ENCODE measurements around the gene TGFBR3. TPM values are rescaled to one million over a fixed set of nuclear protein-coding genes. Genes with fewer than 3 reads are reported as not detected.

The TGFBR3 gene
- total RNA-seq, 1 experiment from 2014 or later: 4.2 TPM

GRCh38 chr1:91827459-91828321 is 58.3 kb downstream of the TGFBR3 start:
- Mint-ChIP-seq H3K27ac (no peak overlapping the region), H3K9me3 (no peaks in the 10 kb centered on the region), H3K4me3 (no peak overlapping the region), H3K4me1 (0 out of 2 replicates have a peak, but pooled peaks cover 4% of the 10 kb centered on the region), H3K36me3 (no peaks in the 10 kb centered on the region), H3K27me3 (ENCODE audit: low read depth) (no peaks in the 10 kb centered on the region)
- ChIA-PET CTCF (no interaction called here), POLR2A (no interaction called here)
- ATAC-seq (no peak), DNase-seq (ENCODE audit: low spot score) (no peak)
- TF ChIP-seq SOX15 (CRISPR knock-in tag; IDR thresholded peaks at IDR 0.05): no peak
- TF ChIP-seq PRRX2 (CRISPR knock-in tag; IDR thresholded peaks at IDR 0.05): no peak
- no peak for TF ChIP-seq EMX1 (CRISPR knock-in tag; IDR thresholded peaks at IDR 0.05)
- TF ChIP-seq NR3C1 (CRISPR knock-in tag; conservative IDR thresholded peaks at IDR 0.05; ENCODE audit: low read depth): no peak
- no peak for TF ChIP-seq ATF3 (CRISPR knock-in tag; conservative IDR thresholded peaks at IDR 0.05)
- TF ChIP-seq NFYB (CRISPR knock-in tag; conservative IDR thresholded peaks at IDR 0.05; ENCODE audit: low read depth): no peak

- no peak for ATAC-seq
- H3K27me3 Mint-ChIP-seq (ENCODE audit: low read depth): no peaks in the 10 kb centered on the region
- ChIA-PET CTCF (no interaction called here), POLR2A (no interaction called here)
- TF ChIP-seq, protein P1, sequence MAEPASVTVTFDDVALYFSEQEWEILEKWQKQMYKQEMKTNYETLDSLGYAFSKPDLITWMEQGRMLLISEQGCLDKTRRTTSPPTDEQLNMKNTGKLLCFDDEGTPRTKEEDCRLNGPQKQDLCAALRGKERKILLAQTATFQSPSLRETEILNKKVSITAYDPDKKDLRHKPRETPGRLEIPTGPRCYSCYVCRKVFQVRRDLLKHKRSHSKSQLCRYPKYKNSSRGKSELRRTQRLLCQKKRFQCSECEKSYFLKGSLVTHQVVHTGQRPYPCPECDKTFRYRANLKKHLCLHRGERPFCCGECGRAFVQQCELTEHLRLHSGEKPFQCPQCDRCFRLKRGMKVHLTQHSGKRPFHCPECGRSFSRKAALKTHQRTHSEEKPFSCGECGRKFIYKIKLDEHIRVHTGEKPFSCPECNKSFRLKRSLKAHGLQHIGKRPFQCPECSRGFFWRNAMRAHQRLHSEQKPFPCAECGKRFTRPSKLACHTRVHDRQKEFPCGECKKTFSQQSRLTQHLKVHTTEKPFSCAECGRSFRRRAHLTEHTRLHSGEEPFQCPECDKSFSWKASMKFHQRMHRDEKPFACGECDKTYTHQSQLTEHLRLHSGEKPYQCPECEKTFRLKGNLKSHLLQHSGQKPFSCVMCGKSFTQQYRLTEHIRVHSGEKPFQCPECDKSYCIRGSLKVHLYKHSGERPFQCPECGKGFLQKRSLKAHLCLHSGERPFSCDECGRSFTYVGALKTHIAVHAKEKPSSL (CRISPR knock-in tag; conservative IDR thresholded peaks at IDR 0.05): no peak
- no peak for TF ChIP-seq TP53 (CRISPR knock-in tag; IDR thresholded peaks at IDR 0.05)
- TF ChIP-seq, protein P2, sequence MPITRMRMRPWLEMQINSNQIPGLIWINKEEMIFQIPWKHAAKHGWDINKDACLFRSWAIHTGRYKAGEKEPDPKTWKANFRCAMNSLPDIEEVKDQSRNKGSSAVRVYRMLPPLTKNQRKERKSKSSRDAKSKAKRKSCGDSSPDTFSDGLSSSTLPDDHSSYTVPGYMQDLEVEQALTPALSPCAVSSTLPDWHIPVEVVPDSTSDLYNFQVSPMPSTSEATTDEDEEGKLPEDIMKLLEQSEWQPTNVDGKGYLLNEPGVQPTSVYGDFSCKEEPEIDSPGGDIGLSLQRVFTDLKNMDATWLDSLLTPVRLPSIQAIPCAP (CRISPR knock-in tag; IDR thresholded peaks at IDR 0.05): no peak
- no peak for TF ChIP-seq GTF2I (CRISPR knock-in tag; conservative IDR thresholded peaks at IDR 0.05)
- TF ChIP-seq EMX1 (CRISPR knock-in tag; IDR thresholded peaks at IDR 0.05): no peak
- TF ChIP-seq, protein P3, sequence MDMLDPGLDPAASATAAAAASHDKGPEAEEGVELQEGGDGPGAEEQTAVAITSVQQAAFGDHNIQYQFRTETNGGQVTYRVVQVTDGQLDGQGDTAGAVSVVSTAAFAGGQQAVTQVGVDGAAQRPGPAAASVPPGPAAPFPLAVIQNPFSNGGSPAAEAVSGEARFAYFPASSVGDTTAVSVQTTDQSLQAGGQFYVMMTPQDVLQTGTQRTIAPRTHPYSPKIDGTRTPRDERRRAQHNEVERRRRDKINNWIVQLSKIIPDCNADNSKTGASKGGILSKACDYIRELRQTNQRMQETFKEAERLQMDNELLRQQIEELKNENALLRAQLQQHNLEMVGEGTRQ (CRISPR knock-in tag; IDR thresholded peaks at IDR 0.05): no peak
- no peak for TF ChIP-seq ZNF232 (CRISPR knock-in tag; IDR thresholded peaks at IDR 0.05)
- TF ChIP-seq ATF1 (CRISPR knock-in tag; IDR thresholded peaks at IDR 0.05): no peak
- no peak for TF ChIP-seq NFATC4 (CRISPR knock-in tag; IDR thresholded peaks at IDR 0.05)
- no peak for TF ChIP-seq MLX (CRISPR knock-in tag; IDR thresholded peaks at IDR 0.05)
- TF ChIP-seq TEAD4 (CRISPR knock-in tag; IDR thresholded peaks at IDR 0.05): no peak
- no peak for TF ChIP-seq TEAD1 (CRISPR knock-in tag; IDR thresholded peaks at IDR 0.05)
- no peak for TF ChIP-seq ATF2 (CRISPR knock-in tag; IDR thresholded peaks at IDR 0.05; ENCODE audit: borderline replicate concordance, low read depth)
- no peak for TF ChIP-seq E2F4 (CRISPR knock-in tag; IDR thresholded peaks at IDR 0.05; ENCODE audit: borderline replicate concordance, low read depth)
- TF ChIP-seq ZNF396 (CRISPR knock-in tag; IDR thresholded peaks at IDR 0.05; ENCODE audit: borderline replicate concordance): no peak
- TF ChIP-seq NFE2L1 (CRISPR knock-in tag; IDR thresholded peaks at IDR 0.05): no peak
- no peak for TF ChIP-seq IRF2 (CRISPR knock-in tag; IDR thresholded peaks at IDR 0.05; ENCODE audit: borderline replicate concordance, low read depth)
- no peak for TF ChIP-seq SP1 (CRISPR knock-in tag; conservative IDR thresholded peaks at IDR 0.05)
- H3K4me1 Mint-ChIP-seq: 0 out of 2 replicates have a peak, but pooled peaks cover 4% of the 10 kb centered on the region
- no peak overlapping the region for H3K27ac Mint-ChIP-seq
- H3K4me3 Mint-ChIP-seq: no peak overlapping the region
- no peaks in the 10 kb centered on the region for H3K9me3 Mint-ChIP-seq
- no peak for DNase-seq (ENCODE audit: low spot score)
- no peaks in the 10 kb centered on the region for H3K36me3 Mint-ChIP-seq
Measured at GRCh38 chr1:91827087-91827458, 58.9 kb downstream of the TGFBR3 start.
